Adrenal gland (tissue), 12 donors: ENCODE data around the gene THADA. TPM values are rescaled to one million over a fixed set of nuclear protein-coding genes. Genes with fewer than 3 reads are reported as not detected.

Experiments
- DNase-seq, 7 donors: peaks; one replicate each; pipeline ENCODE4 v3.0.0-alpha.2; 2019 to 2020
- H3K27ac ChIP-seq, 5 donors: fragments of 200-600 bp; sonication (generic) in 4 of 5; 1 replicate in 3 of 5; 2 replicates in 2 of 5; pipeline versions ENCODE4 v1.5.1 to v1.8.0; 2016 to 2020; ENCODE audit warnings: mild to moderate bottlenecking in 1 of 5
- H3K27me3 ChIP-seq: fragments of 200-600 bp; 2 replicates; pipeline ENCODE4 v1.8.0; 2021
- H3K36me3 ChIP-seq, 2 donors: fragments of 200-600 bp; replicated peaks in 1 of 2; 1 replicate in 1 of 2; 2 replicates in 1 of 2; pipeline versions ENCODE4 v1.5.1 to v1.8.0; 2018 to 2022
- H3K4me1 ChIP-seq, 2 donors: fragments of 200-600 bp; replicated peaks in 1 of 2; 1 replicate in 1 of 2; 2 replicates in 1 of 2; pipeline versions ENCODE4 v1.5.1 to v1.8.0; 2018 to 2021
- H3K4me3 ChIP-seq, 4 donors: fragments of 200-600 bp; sonication (generic) in 3 of 4; one replicate each; pipeline ENCODE4 v1.5.1; 2016 to 2018
- H3K9me3 ChIP-seq, 3 donors: fragments of 200-600 bp; sonication (generic) in 1 of 3; replicated peaks in 1 of 3; 1 replicate in 2 of 3; 2 replicates in 1 of 3; pipeline versions ENCODE4 v1.5.1 to v1.8.0; 2016 to 2021
- CTCF ChIP-seq, 6 experiments: fragments of 450-650 bp in 4 of 6; fragments of 200-600 bp in 2 of 6; sonication (generic) in 1 of 6; IDR thresholded peaks; 1 replicate in 5 of 6; 2 replicates in 1 of 6; pipeline versions ENCODE4 v1.5.1 to v1.8.0; 2016 to 2021; ENCODE audit warnings: antibody characterized with exemption in 6 of 6, mild to moderate bottlenecking in 2 of 6, moderate library complexity in 1 of 6
- POLR2A ChIP-seq, 2 donors: fragments of 450-650 bp; IDR thresholded peaks; one replicate each; pipeline ENCODE4 v1.6.1; 2017; ENCODE audit warnings: antibody characterized with exemption in 2 of 2, mild to moderate bottlenecking in 2 of 2, moderate library complexity in 1 of 2
- WGBS, 4 donors: extraction: QIAGEN DNeasy Blood & Tissue Kit in 2 of 4; methylation state at CpG; one replicate each; pipeline versions ENCODE4 v1.1.5 to v1.1.7; 2013 to 2017; 5-methylcytosine and 5-hydroxymethylcytosine counted together
- intact Hi-C, 2 donors: fragments of 100-400 bp; cut with DNase I; formaldehyde crosslinking; loops; one replicate each; pipeline versions ENCODE4 v1.14.1 to v1.15.0; 2022 to 2023
- polyA plus RNA-seq, 3 donors: library from polyadenylated mRNA; stranded (reverse); fragments of 200-250 nt in 2 of 3; fragments of 350-450 nt in 1 of 3; fragmentation: Illumina TruSeq in 1 of 3; extraction: RNeasy Lipid Tissue Mini Kit (QIAGEN cat#74804) in 1 of 3; gene quantifications; one replicate each; pipeline ENCODE4 v1.2.3, GENCODE V29; 2013 to 2014
- total RNA-seq, 9 donors: library from RNA; depleted of rRNA in 4 of 9; stranded (reverse); fragments of >200 nt in 4 of 9; fragments of 120-200 nt in 1 of 9; fragmentation: NEBNext Ultra II Directional in 1 of 9; extraction: Animal tissue kit (Norgen Biotek cat#: 25700) in 1 of 9; gene quantifications; one replicate each; pipeline versions ENCODE4 v1.1.0 to v1.2.4, GENCODE V29; 2013 to 2023
- donor health status: healthy with polysubstance abuse.
- donor health status: Bipolar disorder and iron deficiency.
- donor health status: DM: yes; HTN: yes; CAD: no.
- donor health status: DM: no; HTN: no; CAD: no.
- donor health status: DM: no; HTN: no; CAD: no.
- donor health status: DM: yes; HTN: yes; CAD: no.

THADA gene
- total and polyA plus RNA-seq, 12 donors, result 14.1 to 38.4 (median 25.4) TPM

GRCh38 chr2:43410055-43410604 lies 185.7 kb downstream of the THADA start:
- TF ChIP-seq POLR2A (IDR thresholded peaks at IDR 0.05), result no peak
- no peak for TF ChIP-seq CTCF (IDR thresholded peaks at IDR 0.05)
- no peaks in the 10 kb centered on the region for H3K27me3 ChIP-seq
- H3K9me3 ChIP-seq, result no peaks in the 10 kb centered on the region
- H3K4me1 ChIP-seq, result peaks cover 0 to 47% of the 10 kb centered on the region in 2 donors
- H3K4me3 ChIP-seq, result no peak overlapping the region
- no peak for DNase-seq
- H3K36me3 ChIP-seq, result no peaks in the 10 kb centered on the region
- intact Hi-C loops, result no loop called here
- 92 to 95% (median 94%) methylated on average over 6 of the region's 6 CpGs for WGBS, 4 donors
- no peak overlapping the region for H3K27ac ChIP-seq

GRCh38 chr2:43408407-43409160 lies 187.3 kb downstream of the THADA start:
- Histone ChIP-seq H3K4me3 (no peak overlapping the region), H3K27ac (peak overlapping the region in 2 of 5 donors; percentile 23 to 64), H3K4me1 (peaks cover 0 to 35% of the 10 kb centered on the region in 2 donors), H3K36me3 (no peaks in the 10 kb centered on the region), H3K27me3 (no peaks in the 10 kb centered on the region), H3K9me3 (no peaks in the 10 kb centered on the region)
- DNase-seq, result no peak
- WGBS, 4 donors, result 47 to 79% (median 74%) methylated on average over 2 of the region's 2 CpGs
- no peak for TF ChIP-seq CTCF (IDR thresholded peaks at IDR 0.05)
- intact Hi-C loops, result no loop called here

DNA sequence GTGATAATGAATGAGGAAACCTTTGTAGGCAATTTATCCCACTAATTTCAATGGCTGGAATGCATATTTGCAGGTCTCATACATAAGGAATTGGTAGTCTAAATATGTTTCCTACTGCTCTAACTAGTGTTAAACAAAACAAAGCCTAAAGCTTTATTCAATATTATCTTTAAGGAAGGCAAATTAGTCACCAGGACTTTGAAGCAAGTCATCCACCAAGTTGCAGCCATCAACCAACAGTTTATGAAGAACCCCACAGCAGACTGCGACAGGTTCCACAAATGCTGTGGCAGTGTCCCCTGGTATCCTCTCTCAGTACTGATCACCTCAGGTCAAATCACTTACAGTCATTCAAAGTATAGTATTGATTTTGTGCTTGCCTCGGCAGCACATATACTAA lies 187.9 kb downstream of the THADA start:
- intact Hi-C loops, result no loop called here
- TF ChIP-seq POLR2A (IDR thresholded peaks at IDR 0.05) (no peak), CTCF (IDR thresholded peaks at IDR 0.05) (no peak)
- Histone ChIP-seq H3K9me3 (no peaks in the 10 kb centered on the region), H3K27ac (peak overlapping the region in 2 of 5 donors; percentile 23 to 64), H3K36me3 (no peaks in the 10 kb centered on the region), H3K4me3 (no peak overlapping the region), H3K4me1 (peaks cover 0 to 38% of the 10 kb centered on the region in 2 donors), H3K27me3 (no peaks in the 10 kb centered on the region)
- WGBS, 4 donors, result 80 to 88% (median 84%) methylated on average over 2 of the region's 2 CpGs
- no peak for DNase-seq

DNA sequence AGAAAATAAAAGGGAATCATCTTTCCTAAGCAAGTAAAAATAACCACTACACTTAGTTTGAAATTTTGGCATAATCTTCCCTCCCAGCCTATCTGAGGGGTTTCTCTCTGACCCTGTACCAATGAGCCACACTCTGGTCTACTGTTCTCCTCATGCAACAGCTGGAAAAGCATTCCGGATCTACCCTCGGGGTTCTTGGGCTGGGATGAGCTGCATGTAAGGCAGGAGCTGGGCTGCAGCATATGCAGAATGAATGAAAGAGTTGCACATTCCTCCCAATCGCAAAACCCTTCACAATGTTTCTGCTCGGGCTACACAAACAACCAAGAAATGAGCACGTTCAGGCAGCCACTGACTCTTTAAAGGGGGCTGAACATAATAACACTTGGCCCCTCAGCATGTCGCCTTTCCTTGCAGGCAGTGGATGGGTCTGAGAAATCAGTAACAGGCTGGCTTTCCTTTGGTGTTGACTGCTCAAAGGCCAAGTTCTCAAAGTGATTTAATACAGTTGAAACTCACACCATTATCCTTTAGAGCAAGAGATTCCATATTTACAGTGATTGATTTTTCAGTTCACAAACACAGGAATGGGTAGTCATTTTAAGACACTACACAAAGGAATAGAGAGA lies 189.1 kb downstream of the THADA start:
- Histone ChIP-seq H3K9me3 (no peaks in the 10 kb centered on the region), H3K27ac (no peak overlapping the region), H3K4me1 (peaks cover 0 to 36% of the 10 kb centered on the region in 2 donors), H3K4me3 (no peak overlapping the region), H3K36me3 (no peaks in the 10 kb centered on the region), H3K27me3 (no peaks in the 10 kb centered on the region)
- no peak for DNase-seq
- no peak for TF ChIP-seq CTCF (IDR thresholded peaks at IDR 0.05)
- no peak for TF ChIP-seq POLR2A (IDR thresholded peaks at IDR 0.05)
- WGBS, 4 donors, result 76 to 88% (median 79%) methylated on average over 5 to 6 of the region's 6 CpGs
- intact Hi-C loops, result no loop called here
